ENCODE measurements around the gene RHCE.
"Not testable (repeated sequence)": the region's sequence is repeated elsewhere in the genome, so short reads cannot be mapped to it uniquely, and the experiment has no call there.

DNA sequence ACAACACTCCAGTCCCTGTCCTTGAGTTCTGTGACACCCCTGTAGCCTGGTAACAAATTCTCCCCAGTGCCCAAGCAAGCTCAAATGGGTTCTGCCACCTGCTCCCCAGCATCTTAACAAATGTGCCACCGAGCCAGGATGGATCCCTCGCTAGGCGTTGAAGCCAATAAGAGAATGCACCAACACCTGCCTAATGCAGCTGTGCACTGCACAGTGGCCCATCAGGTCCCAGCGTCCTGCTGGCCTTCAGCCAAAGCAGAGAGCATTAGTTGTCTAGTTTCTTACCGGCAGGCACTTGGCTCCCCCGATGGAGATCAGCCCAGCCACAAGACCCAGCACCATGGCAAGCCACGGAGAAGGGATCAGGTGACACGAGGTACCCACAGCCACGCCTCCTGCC lies 31.9 kb downstream of the RHCE start:
- not testable (repeated sequence) for TF ChIP-seq POLR2A (IDR thresholded peaks at IDR 0.05; ENCODE audit: low read depth, low read length); POLR2AphosphoS5 (IDR thresholded peaks at IDR 0.05; ENCODE audit: low read depth, low read length); SPI1 (IDR thresholded peaks at IDR 0.05; ENCODE audit: low read depth, low read length); TAF1 (IDR thresholded peaks at IDR 0.05; ENCODE audit: low read depth, low read length); PAX5 (IDR thresholded peaks at IDR 0.05; ENCODE audit: insufficient read depth, low read length, severe bottlenecking)

Measured in GM12891 (cell line).